ENCODE measurements around the gene AKAP13. TPM values are rescaled to one million over a fixed set of nuclear protein-coding genes. Genes with fewer than 3 reads are reported as not detected.

AKAP13 gene
- total RNA-seq, 4 donors from 2014 or later: 57.3 to 178 (median 81.5) TPM

- Histone ChIP-seq H3K4me3 (peak overlapping the region in 1 of 4 donors; percentile 63), H3K27ac (peak overlapping the region; percentile 29 to 86 (median 74)), H3K4me1 (peaks cover 6 to 82% (median 27%) of the 10 kb centered on the region in 3 donors), H3K36me3 (peaks cover 0 to 19% (median 0%) of the 10 kb centered on the region in 3 donors), H3K9me3 (no peaks in the 10 kb centered on the region), H3K27me3 (no peaks in the 10 kb centered on the region)
- 78 to 79% methylated on average over 7 of the region's 7 CpGs for WGBS, 2 donors
- intact Hi-C loops (cut with DNase I): no loop called here
- TF ChIP-seq CTCF (IDR thresholded peaks at IDR 0.05) (no peak), POLR2A (IDR thresholded peaks at IDR 0.05) (no peak)
- DNase-seq: no peak
Observed at GRCh38 chr15:85625166-85625830, 244.9 kb downstream of the AKAP13 start.

- 47 to 52% methylated on average over 1 of the region's 1 CpG for WGBS, 2 donors
- intact Hi-C loops (cut with DNase I): no loop called here
- Histone ChIP-seq H3K27me3 (no peaks in the 10 kb centered on the region), H3K27ac (peak overlapping the region in 3 of 4 donors; percentile 72 to 86 (median 77)), H3K36me3 (peaks cover 0 to 19% (median 0%) of the 10 kb centered on the region in 3 donors), H3K9me3 (no peaks in the 10 kb centered on the region), H3K4me3 (peak overlapping the region in 1 of 4 donors; percentile 63), H3K4me1 (peaks cover 5 to 82% (median 27%) of the 10 kb centered on the region in 3 donors)
- no peak for DNase-seq
- TF ChIP-seq POLR2A (IDR thresholded peaks at IDR 0.05): no peak
- TF ChIP-seq CTCF (IDR thresholded peaks at IDR 0.05): no peak
Observed at GRCh38 chr15:85625856-85626255, 245.5 kb downstream of the AKAP13 start.

- Histone ChIP-seq H3K27ac (peak overlapping the region in 1 of 4 donors; percentile 9), H3K4me1 (peaks cover 5 to 82% (median 30%) of the 10 kb centered on the region in 3 donors), H3K9me3 (no peaks in the 10 kb centered on the region), H3K36me3 (peaks cover 0 to 19% (median 0%) of the 10 kb centered on the region in 3 donors), H3K27me3 (no peaks in the 10 kb centered on the region), H3K4me3 (no peak overlapping the region)
- DNase-seq: no peak
- WGBS, 2 donors: 92 to 93% methylated on average over 6 of the region's 6 CpGs
- intact Hi-C loops (cut with DNase I): no loop called here
- TF ChIP-seq CTCF (IDR thresholded peaks at IDR 0.05): no peak
- no peak for TF ChIP-seq POLR2A (IDR thresholded peaks at IDR 0.05)
Observed at GRCh38 chr15:85627213-85627935, 247.0 kb downstream of the AKAP13 start.

- H3K9me3 ChIP-seq: no peaks in the 10 kb centered on the region
- TF ChIP-seq POLR2A (IDR thresholded peaks at IDR 0.05): no peak
- TF ChIP-seq CTCF (IDR thresholded peaks at IDR 0.05): no peak
- H3K36me3 ChIP-seq: peaks cover 0 to 25% (median 0%) of the 10 kb centered on the region in 3 donors
- H3K4me3 ChIP-seq: no peak overlapping the region
- no peak for DNase-seq
- peaks cover 0 to 76% (median 23%) of the 10 kb centered on the region in 3 donors for H3K4me1 ChIP-seq
- no peaks in the 10 kb centered on the region for H3K27me3 ChIP-seq
- peak overlapping the region in 1 of 4 donors; percentile 38 for H3K27ac ChIP-seq
- intact Hi-C loops (cut with DNase I): no loop called here
- 91 to 97% methylated on average over 4 of the region's 4 CpGs for WGBS, 2 donors
Observed at GRCh38 chr15:85630311-85630710, 249.9 kb downstream of the AKAP13 start.

- H3K9me3 ChIP-seq: no peaks in the 10 kb centered on the region
- TF ChIP-seq CTCF (IDR thresholded peaks at IDR 0.05) (no peak), POLR2A (IDR thresholded peaks at IDR 0.05) (no peak)
- peaks cover 0 to 18% (median 0%) of the 10 kb centered on the region in 3 donors for H3K36me3 ChIP-seq
- WGBS, 2 donors: 63 to 70% methylated on average over 2 of the region's 2 CpGs
- intact Hi-C loops (cut with DNase I): no loop called here
- peaks cover 0 to 70% (median 16%) of the 10 kb centered on the region in 3 donors for H3K4me1 ChIP-seq
- no peak overlapping the region for H3K4me3 ChIP-seq
- no peak for DNase-seq
- H3K27me3 ChIP-seq: no peaks in the 10 kb centered on the region
- H3K27ac ChIP-seq: peak overlapping the region in 1 of 4 donors; percentile 38
Observed at GRCh38 chr15:85631018-85631417, 250.6 kb downstream of the AKAP13 start.

Measured in esophagus squamous epithelium (tissue), 5 donors.